HG03442 (cell line): ENCODE data around the gene PLEK.
"Not testable (repeated sequence)": the region's sequence is repeated elsewhere in the genome, so short reads cannot be mapped to it uniquely, and the experiment has no call there.

ENCODE experiments used
- ATAC-seq: cut with Tn5 transposase; IDR thresholded peaks from one replicate; pipeline ENCODE4 v1.9.1; 2021; ENCODE audit warnings: mild to moderate bottlenecking, moderate library complexity; ENCODE audit not compliant: unreplicated experiment

PLEK gene

GRCh38 chr2:68365087-68365486 lies at the start of gene PLEK:
PLEK (plus strand) TSS chr2:68365282; CDS start chr2:68365352, 70 bp downstream.
- ATAC-seq, result peak; percentile 48

GRCh38 chr2:68316111-68316510 lies 49.0 kb upstream of the PLEK start:
- no peak for ATAC-seq

GRCh38 chr2:68317971-68318913 lies 46.8 kb upstream of the PLEK start:
- no peak for ATAC-seq

- ATAC-seq, result no peak
Observed at GRCh38 chr2:68318914-68319397, 46.1 kb upstream of the PLEK start.

- ATAC-seq, result no peak
Observed at GRCh38 chr2:68319398-68320117, 45.5 kb upstream of the PLEK start, which contains the start of gene CNRIP1. CNRIP1 (minus strand) TSS chr2:68319949; CDS start chr2:68319400, 549 bp downstream.

- no peak for ATAC-seq
Observed at GRCh38 chr2:68320118-68320641, 44.9 kb upstream of the PLEK start.

GRCh38 chr2:68325056-68325455 lies 40.0 kb upstream of the PLEK start:
- no peak for ATAC-seq

GRCh38 chr2:68328901-68329300 lies 36.2 kb upstream of the PLEK start:
- ATAC-seq, result no peak

- ATAC-seq, result no peak
Observed at GRCh38 chr2:68330691-68331090, 34.4 kb upstream of the PLEK start.

- ATAC-seq, result no peak
Observed at GRCh38 chr2:68333009-68333408, 32.1 kb upstream of the PLEK start.

GRCh38 chr2:68333931-68334330 lies 31.2 kb upstream of the PLEK start:
- ATAC-seq, result no peak

GRCh38 chr2:68336192-68336591 lies 28.9 kb upstream of the PLEK start:
- ATAC-seq, result no peak

GRCh38 chr2:68340226-68341061 lies 24.6 kb upstream of the PLEK start:
- no peak for ATAC-seq

GRCh38 chr2:68341062-68341329 lies 24.1 kb upstream of the PLEK start:
- no peak for ATAC-seq

- ATAC-seq, result no peak
Observed at GRCh38 chr2:68341583-68341982, 23.5 kb upstream of the PLEK start.

- ATAC-seq, result no peak
Observed at GRCh38 chr2:68342470-68342869, 22.6 kb upstream of the PLEK start.

- ATAC-seq, result no peak
Observed at GRCh38 chr2:68344031-68344430, 21.1 kb upstream of the PLEK start.

- ATAC-seq, result no peak
Observed at GRCh38 chr2:68345129-68345875, 19.8 kb upstream of the PLEK start.

- ATAC-seq, result not testable (repeated sequence)
Observed at GRCh38 chr2:68349091-68349490, 16.0 kb upstream of the PLEK start.

GRCh38 chr2:68351997-68352396 lies 13.1 kb upstream of the PLEK start:
- no peak for ATAC-seq
